Fibroblast of villous mesenchyme (primary cell): ENCODE results near the gene PRDM2. TPM values are rescaled to one million over a fixed set of nuclear protein-coding genes. Genes with fewer than 3 reads are reported as not detected.
"Not testable (repeated sequence)": the region's sequence is repeated elsewhere in the genome, so short reads cannot be mapped to it uniquely, and the experiment has no call there.

Source experiments
- DNase-seq: peaks from one replicate; pipeline ENCODE4 v3.0.0-alpha.2; 2010; ENCODE audit warnings: low read depth
- H3K4me3 ChIP-seq: 2 replicates; pipeline ENCODE4 v1.5.1; 2011; ENCODE audit warnings: low read depth, mild to moderate bottlenecking, low read length
- CTCF ChIP-seq: IDR thresholded peaks from 2 replicates; pipeline ENCODE4 v1.5.1; 2012; ENCODE audit warnings: low read depth, mild to moderate bottlenecking, low read length; ENCODE audit not compliant: insufficient read depth
- total RNA-seq: library from RNA; depleted of rRNA; stranded (reverse); fragments of >200 nt; gene quantifications from 2 replicates; pipeline ENCODE4 v1.2.3, GENCODE V29; 2012

PRDM2 gene
- total RNA-seq, 1 donor: 19.9 TPM

DNA sequence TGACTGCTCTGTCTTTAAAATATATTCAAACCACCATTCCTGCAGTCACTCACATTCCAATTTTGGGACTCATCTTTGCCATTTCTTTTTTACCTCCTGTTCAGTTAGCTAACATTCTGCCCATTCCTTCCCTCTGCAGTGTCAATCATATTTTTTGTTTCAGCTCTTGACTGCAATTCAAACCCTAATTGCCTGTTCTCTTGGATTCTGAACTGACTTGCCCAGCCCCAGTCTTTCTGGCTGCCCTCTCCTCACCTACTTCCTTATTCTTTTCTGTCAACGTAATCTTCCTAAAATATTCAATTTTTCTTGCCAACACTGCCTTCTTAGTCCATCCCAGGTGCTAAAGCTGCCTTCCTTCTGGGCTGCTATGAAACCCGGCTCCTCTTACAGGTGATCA, 6.1 kb downstream of the PRDM2 start:
- no peak overlapping the region for H3K4me3 ChIP-seq
- TF ChIP-seq CTCF: no peak
- DNase-seq: no peak

DNA sequence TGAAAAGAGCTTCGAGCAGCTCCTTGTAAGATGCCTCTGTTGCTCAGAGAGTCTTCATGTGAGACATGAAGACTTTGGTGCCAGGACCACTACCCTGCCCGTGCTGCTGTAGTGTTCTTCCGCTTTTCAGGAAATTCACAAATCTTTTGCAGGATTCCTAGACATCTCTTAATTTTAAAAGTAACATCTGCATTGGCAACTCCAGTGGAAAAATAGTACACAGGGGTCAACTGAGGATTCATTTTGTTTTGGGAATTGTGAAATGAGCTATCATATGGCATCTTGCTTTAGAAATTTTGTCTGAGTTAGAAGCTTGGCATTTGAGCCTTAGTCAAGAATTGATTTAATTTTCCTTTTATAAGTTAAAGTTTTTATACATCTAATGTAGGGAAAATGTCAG, 7.2 kb downstream of the PRDM2 start:
- H3K4me3 ChIP-seq: no peak overlapping the region
- no peak for TF ChIP-seq CTCF
- peak; percentile 57 for DNase-seq

GRCh38 chr1:13708380-13708982, 8.5 kb downstream of the PRDM2 start:
- no peak overlapping the region for H3K4me3 ChIP-seq
- TF ChIP-seq CTCF: no peak
- DNase-seq: no peak

DNA sequence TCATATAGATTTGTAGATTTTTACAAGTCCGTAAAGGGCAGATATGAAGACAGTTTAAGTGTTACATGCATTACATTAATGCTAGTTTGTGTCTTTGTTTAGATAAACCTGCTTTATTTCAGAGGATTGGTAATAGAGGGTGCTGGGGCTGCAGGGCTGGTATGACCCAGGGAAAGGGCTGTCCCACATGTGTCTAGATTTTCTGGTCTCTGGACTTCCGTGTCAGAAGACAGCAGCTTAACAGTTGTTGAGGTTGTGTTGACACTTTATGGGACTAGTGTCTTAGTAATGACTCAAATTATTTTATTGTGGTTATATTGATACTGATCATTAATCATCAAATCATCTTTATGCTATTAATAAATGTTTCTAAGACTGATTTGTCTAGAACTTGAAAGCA, 10.1 kb downstream of the PRDM2 start:
- no peak for TF ChIP-seq CTCF
- no peak for DNase-seq
- H3K4me3 ChIP-seq: no peak overlapping the region

GRCh38 chr1:13714851-13715250, 14.9 kb downstream of the PRDM2 start:
- no peak overlapping the region for H3K4me3 ChIP-seq
- DNase-seq: no peak
- TF ChIP-seq CTCF: peak; percentile 39

DNA sequence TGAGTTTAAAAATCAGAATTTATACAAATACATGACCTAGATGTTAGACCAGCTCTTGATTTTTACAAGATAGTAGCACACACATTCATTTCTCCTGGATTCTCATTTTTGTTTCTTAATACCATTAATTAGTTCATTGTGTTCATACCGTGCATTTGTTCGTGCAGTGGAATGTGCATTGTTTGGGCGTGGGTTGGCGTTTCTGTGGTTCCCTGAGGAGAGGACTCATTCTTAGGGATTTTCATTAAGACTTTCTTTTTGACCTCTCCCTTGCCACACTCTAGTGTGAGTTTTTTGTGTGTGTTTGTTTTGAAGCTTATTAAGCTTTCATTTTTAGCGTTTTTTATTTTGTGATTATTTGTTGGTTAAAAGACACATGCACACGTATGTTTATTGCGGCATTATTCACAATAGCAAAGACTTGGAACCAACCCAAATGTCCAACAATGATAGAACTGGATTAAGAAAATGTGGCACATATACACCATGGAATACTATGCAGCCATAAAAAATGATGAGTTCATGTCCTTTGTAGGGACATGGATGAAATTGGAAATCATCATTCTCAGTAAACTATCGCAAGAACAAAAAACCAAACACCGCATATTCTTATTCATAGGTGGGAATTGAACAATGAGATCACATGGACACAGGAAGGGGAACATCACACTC, 15.8 kb downstream of the PRDM2 start:
- not testable (repeated sequence) for DNase-seq, H3K4me3 ChIP-seq

GRCh38 chr1:13722808-13723360, 22.9 kb downstream of the PRDM2 start:
- TF ChIP-seq CTCF: no peak
- no peak for DNase-seq
- H3K4me3 ChIP-seq: no peak overlapping the region
